COLO668 (cell line): ENCODE data around the gene SPPL3.
"Not testable (repeated sequence)": the region's sequence is repeated elsewhere in the genome, so short reads cannot be mapped to it uniquely, and the experiment has no call there.

Experiments used
- DNase-seq: peaks from one replicate; lab custom pipeline; 2025; ENCODE audit not compliant: unreplicated experiment; lab: John Stamatoyannopoulos, UW

Gene SPPL3

DNA sequence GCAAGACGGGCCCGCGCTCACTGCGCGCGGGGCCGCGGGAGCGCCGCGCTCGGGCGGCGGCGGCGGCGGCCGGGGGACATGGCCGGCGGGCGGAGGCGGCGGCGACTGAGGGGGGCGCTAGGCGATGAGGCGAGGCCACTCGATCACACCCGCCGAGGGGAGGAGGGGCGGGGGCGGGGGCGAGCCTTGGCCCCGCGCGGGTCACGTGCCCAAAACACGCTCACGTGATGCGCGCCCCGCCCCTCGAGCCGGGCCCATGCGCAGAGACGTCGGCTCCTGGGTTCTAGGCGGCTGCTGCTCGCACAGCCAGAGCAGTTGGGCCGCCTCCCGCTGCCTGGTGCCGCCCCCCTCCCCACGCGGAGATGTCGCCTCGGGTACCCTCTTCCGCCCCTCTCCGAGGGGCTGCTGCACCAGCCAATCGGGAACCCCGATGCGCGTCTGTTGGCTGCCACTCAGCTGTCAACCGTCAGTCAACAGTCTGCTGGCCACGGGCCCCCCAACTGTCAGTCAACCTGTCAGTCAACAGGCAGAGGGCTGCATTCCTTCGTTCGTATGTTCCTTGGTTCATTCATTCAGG, at the start of gene SPPL3:
Gene SPPL3 (minus strand): TSS at position 162 of the 577 bp plus-strand sequence. CDS start 491 bp downstream, outside the sequence.
- DNase-seq, result peak; percentile 97

GRCh38 chr12:120950807-120951206, 46.6 kb upstream of the SPPL3 start:
- DNase-seq, result no peak

- DNase-seq, result not testable (repeated sequence)
Measured at GRCh38 chr12:120950260-120950799, 46.2 kb upstream of the SPPL3 start.

GRCh38 chr12:120945516-120945915, 41.4 kb upstream of the SPPL3 start:
- DNase-seq, result not testable (repeated sequence)

DNA sequence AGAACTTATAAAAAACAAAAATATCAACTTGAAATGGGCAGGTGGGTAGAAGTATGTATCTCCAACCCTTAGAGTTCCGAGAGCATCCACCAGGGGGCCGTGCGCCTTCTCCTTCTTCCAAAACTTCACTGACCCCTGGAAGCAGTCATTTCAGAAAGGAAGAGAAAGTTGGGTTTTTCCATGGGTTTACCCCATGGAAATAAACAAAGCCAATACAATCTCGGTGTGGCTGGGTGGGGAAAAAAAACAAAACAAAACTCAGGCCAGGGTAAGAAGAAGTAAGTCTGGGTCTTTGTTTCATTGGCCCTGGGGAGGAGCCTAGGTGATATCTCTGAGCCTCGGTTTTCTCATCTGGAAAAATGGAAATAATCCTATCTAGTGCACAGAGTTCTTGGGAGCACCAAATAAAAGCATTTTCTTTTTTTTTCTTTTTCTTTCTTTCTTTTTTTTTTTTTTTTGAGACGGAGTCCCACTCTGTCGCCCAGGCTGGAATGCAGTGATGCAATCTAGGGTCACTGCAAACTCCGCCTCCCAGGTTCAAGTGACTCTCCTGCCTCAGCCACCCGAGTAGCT, 40.6 kb upstream of the SPPL3 start:
- DNase-seq, result peak; percentile 66

GRCh38 chr12:120943482-120943881, 39.3 kb upstream of the SPPL3 start:
- DNase-seq, result no peak

GRCh38 chr12:120941846-120942405, 37.8 kb upstream of the SPPL3 start:
- no peak for DNase-seq

DNA sequence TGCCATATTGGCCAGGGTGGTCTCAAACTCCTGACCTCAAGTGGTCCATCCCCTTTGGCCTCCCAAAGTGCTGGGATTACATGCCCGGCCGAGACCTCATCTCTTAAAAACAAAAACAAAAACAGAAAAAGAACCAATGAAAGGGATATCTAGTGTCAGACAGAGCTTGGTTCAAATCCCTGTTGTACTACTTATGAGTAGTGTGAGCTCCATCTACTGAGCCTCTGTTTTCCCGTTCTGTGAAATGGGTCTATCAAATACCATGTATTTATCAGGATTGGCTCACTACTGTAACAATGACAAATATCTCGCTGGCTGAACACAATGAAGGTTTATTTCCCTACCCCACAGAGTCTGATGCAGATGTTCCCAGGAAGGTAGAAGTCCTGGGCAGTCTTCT, 37.3 kb upstream of the SPPL3 start:
- DNase-seq, result no peak

DNA sequence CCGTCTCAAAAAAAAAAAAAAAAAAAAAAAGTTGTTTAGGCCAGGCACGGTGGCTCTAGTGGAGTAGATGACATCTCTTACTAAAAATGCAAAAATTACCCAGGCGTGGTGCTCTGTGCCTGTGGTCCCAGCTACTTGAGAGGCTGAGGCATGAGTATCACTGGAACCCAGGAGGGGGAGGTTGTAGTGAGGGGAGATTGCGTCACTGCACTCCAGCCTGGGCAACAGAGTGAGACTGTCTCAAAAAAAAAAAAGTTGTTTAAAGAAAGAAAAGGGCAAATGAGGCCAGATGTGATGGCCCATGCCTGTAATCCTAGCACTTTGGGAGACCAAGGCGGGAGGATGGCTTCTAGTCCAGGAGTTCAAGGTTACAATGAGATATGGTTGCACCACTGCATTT, 36.6 kb upstream of the SPPL3 start:
- DNase-seq, result no peak

DNA sequence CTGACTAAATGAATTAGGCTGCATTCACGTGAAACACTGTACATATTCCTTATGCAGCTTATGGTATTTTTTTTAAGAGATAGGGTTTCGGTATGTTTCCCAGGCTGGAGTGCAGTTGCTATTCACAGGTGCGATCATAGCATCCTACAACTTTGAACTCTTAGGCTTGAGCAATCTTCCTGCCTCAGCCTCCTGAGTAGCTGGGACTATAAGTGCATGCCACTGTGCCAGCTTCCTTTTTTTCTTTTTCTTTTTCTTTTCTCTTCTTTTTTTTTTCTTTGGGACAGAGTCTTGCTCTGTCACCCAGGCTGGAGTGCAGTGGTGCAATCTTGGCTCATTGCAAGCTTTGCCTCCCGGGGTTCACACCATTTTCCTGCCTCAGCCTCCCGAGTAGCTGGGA, 35.8 kb upstream of the SPPL3 start:
- DNase-seq, result no peak

DNA sequence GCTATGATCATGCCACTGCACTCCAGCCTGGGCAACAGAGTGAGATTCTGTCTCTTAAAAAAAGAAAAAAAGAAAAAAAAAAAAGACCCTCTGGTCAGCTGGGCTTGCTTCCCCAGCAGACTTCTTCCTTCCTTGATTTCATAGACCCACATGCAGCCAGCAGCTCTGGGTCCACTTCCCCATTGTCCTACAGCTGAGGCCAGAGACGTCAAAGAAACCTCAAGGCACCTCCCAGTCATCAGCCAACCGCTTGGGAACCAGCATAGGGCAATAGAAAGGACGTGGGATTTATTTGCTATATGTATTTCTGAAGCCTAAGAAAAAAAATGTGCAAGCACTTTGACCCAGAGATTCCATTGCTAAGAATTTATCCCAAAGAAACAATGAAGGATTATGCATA, 35.4 kb upstream of the SPPL3 start:
- DNase-seq, result no peak

DNA sequence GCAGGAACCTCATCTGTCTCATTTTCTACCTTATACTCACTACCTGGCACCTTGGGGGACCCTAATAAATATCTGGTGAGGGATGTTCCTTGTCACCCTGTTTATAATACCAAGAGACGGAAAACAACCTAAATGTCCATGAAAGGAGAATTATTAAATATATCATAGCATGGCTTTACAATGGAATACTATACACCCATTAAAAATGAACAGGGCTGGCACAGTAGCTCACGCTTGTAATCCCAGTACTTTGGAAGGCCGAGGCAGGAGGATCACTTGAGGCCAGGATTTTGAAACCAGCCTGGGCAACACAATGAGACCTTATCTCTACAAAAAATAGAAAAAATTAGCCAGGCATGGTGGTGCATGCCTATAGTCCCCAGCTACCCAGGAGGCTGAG, 34.3 kb upstream of the SPPL3 start:
- DNase-seq, result no peak

DNA sequence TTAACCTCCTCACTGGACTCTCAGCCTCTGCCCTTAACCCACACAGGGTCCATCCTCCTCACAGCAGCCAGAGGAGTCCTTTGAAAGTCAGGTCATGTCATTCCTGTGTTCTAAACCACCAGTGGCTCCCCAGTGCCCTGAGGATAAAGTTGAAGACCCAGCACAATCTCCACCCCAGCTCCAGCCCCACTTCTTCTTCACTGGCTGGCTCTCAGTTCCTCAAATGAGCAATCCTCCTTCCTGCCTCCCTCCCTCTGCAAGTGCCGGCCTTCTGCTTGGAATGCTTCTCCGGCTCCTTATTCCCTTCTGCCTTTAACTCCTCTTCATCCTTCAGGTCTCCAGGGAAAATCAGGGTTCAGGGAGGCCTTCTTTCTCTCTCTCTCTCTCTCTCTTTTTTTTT, 32.0 kb upstream of the SPPL3 start:
- DNase-seq, result no peak

GRCh38 chr12:120933786-120934185, 29.6 kb upstream of the SPPL3 start:
- DNase-seq, result no peak

- DNase-seq, result no peak
Measured at GRCh38 chr12:120932956-120933526, 28.9 kb upstream of the SPPL3 start.

- no peak for DNase-seq
Measured at GRCh38 chr12:120932058-120932457, 27.9 kb upstream of the SPPL3 start.

GRCh38 chr12:120930032-120930431, 25.9 kb upstream of the SPPL3 start:
- DNase-seq, result no peak

DNA sequence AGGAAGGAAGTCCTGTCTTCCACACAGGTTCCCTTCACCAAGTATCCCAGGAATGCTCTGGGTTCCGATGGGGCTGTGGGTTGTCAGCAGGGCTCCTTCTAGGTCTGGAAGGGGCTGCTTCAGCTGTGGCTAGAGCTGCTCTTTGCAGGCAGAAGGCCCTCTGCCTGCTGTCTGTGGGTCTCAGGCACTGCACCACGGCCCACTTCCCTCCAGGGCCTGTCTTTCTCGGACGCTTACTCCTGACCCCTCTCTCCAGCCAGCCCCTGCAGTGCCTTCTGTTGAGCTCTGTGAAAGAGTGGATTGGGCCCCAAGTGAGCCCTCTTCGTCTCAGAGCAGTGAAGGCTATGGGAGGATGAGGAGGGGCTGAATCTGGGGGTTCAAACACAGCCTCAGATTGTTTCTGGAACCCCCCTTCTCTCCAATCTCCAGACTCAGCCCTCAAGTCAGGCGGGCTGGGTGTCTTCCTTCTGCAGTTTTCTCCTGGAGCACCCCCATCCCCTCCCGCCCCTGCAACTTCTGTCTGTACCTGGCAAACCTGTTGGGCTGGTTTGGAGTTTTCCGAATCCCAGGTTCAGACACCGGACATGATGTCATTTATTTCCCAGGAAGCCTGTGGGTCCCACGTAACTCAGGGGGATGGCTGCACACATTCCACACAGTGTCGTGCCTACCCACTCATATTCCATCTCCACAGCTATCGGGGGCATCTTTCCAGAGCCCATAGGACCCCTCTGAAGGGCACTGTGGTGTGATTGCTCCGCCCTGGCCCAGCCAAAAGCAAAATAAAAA, 24.9 kb upstream of the SPPL3 start:
- peak; percentile 61 for DNase-seq

DNA sequence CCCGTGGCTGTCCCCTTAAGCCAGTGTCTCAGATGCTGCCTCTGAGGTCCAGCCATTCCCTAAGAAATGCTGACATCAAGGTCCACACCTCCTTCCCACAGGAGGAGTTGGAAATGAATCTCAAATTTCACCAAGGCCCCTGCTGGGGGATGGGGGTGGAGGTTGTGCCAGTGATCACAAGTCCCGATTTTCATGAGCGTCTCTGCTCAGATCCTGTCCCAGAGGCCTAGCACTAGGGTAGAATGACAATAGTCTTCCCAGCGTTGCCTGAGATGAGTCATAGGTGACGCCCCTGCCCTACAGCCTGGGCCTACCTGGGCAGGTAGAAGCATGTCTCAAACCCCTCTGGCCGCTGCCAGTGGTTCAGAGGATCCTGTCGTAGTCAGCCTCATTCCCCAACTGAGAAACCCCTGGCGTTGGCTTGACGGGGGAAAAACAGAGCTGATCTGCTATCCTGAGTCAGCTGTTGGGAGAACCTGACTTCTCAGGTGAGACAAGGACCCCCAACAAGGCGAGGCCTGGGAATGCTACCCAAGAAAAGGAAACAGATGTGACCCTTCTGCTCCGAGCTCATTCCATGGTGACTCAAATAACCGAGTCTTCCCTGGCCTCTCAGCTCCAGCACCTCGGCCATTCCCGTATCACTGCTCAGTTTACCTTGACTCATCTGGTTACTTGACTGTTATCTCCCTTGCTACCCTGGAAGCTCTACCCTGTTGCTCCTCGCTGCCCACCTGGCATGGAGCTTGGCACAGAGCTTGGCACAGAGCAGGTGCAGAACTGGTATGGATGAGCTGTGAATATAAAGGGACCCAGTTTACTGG, 21.8 kb upstream of the SPPL3 start:
- DNase-seq, result peak; percentile 53

DNA sequence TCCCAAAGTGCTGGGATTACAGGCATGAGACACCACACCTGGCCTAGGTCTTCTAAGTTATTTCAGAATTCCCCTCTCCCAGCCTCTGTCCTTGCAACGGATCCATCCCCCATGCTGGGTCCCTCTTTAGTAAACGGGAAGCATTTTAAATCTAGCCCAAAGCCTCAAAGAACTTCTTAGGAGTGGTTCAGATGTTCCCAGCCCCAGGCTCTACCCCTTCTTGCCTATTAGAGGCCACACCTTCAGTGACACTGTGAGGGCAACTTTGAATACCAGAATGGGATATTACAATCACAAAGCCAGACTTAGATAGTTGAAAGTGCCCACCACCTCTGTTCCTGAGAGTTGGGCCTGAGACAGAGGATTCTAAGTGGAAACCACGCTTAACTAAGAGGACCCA, 18.1 kb upstream of the SPPL3 start:
- no peak for DNase-seq

DNA sequence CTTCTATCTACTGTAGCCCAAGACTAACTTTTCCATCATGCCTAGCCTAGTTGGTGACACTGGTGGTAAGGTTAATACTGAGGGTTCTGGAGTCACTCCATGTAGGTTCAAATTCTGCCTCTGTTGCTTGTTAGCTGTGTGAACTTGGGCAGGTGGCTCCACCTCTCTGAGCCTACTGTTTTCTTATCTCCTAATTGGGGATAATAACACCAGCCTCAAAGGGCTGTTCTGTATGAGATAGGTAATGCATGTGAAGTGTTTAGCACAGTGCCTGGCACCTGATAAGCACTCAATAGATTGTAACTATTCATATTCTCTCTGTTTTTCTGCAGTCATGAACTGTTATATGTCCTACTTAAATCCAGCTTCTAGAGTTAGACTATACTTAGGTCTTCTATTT, 17.5 kb upstream of the SPPL3 start:
- no peak for DNase-seq
